ENCODE measurements around the gene RNPEPL1.

- no peak for TF ChIP-seq CTCF (IDR thresholded peaks at IDR 0.05)
- TF ChIP-seq POLR2A (IDR thresholded peaks at IDR 0.05; ENCODE audit: low read depth): no peak
Measured at GRCh38 chr2:240623531-240624010, 55.3 kb downstream of the RNPEPL1 start.
